ENCODE data around the gene PLOD1.
A peak's percentile ranks its signal among the peaks of the same experiment; 100 is the strongest.

Gene PLOD1

GRCh38 chr1:11925938-11926292 lies 8.6 kb upstream of the PLOD1 start:
- no peaks in the 10 kb centered on the region for H3K27me3 ChIP-seq
- H3K4me3 ChIP-seq (ENCODE audit: low read depth in 1 of 2, low read length in 1 of 2), result peak overlapping the region; percentile 63 to 64
- H3K27ac ChIP-seq, result peak overlapping the region; percentile 91
- H3K4me1 ChIP-seq (ENCODE audit: control insufficient read depth in 1 of 2, insufficient read depth in 1 of 2, low read depth in 1 of 2, low read length in 1 of 2), result peaks cover 40 to 49% of the 10 kb centered on the region in 2 experiments
- peaks cover 31% of the 10 kb centered on the region for H3K36me3 ChIP-seq
- H3K9me3 ChIP-seq, result no peaks in the 10 kb centered on the region
- no peak for TF ChIP-seq CTCF (IDR thresholded peaks at IDR 0.05)

GRCh38 chr1:11927866-11928592 lies 6.5 kb upstream of the PLOD1 start:
- Histone ChIP-seq H3K4me3 (ENCODE audit: low read depth in 1 of 2, low read length in 1 of 2) (no peak overlapping the region), H3K9me3 (no peaks in the 10 kb centered on the region), H3K36me3 (peaks cover 10% of the 10 kb centered on the region), H3K27me3 (no peaks in the 10 kb centered on the region), H3K4me1 (ENCODE audit: control insufficient read depth in 1 of 2, insufficient read depth in 1 of 2, low read depth in 1 of 2, low read length in 1 of 2) (peaks cover 47 to 54% of the 10 kb centered on the region in 2 experiments), H3K27ac (no peak overlapping the region)
- no peak for TF ChIP-seq CTCF (IDR thresholded peaks at IDR 0.05)

GRCh38 chr1:11929849-11930248 lies 4.7 kb upstream of the PLOD1 start:
- Histone ChIP-seq H3K27me3 (no peaks in the 10 kb centered on the region), H3K27ac (peak overlapping the region; percentile 71), H3K4me3 (ENCODE audit: low read depth in 1 of 2, low read length in 1 of 2) (no peak overlapping the region), H3K36me3 (no peaks in the 10 kb centered on the region), H3K4me1 (ENCODE audit: control insufficient read depth in 1 of 2, insufficient read depth in 1 of 2, low read depth in 1 of 2, low read length in 1 of 2) (peaks cover 43 to 45% of the 10 kb centered on the region in 2 experiments), H3K9me3 (no peaks in the 10 kb centered on the region)
- TF ChIP-seq CTCF (IDR thresholded peaks at IDR 0.05), result no peak

GRCh38 chr1:11930571-11931445 lies 3.7 kb upstream of the PLOD1 start:
- peaks cover 48 to 51% of the 10 kb centered on the region in 2 experiments for H3K4me1 ChIP-seq (ENCODE audit: control insufficient read depth in 1 of 2, insufficient read depth in 1 of 2, low read depth in 1 of 2, low read length in 1 of 2)
- no peak for TF ChIP-seq CTCF (IDR thresholded peaks at IDR 0.05)
- peak overlapping the region; percentile 5 to 14 for H3K4me3 ChIP-seq (ENCODE audit: low read depth in 1 of 2, low read length in 1 of 2)
- peak overlapping the region; percentile 71 for H3K27ac ChIP-seq
- H3K27me3 ChIP-seq, result no peaks in the 10 kb centered on the region
- no peaks in the 10 kb centered on the region for H3K9me3 ChIP-seq
- no peaks in the 10 kb centered on the region for H3K36me3 ChIP-seq

GRCh38 chr1:11931845-11932244 lies 2.7 kb upstream of the PLOD1 start:
- Histone ChIP-seq H3K4me3 (ENCODE audit: low read depth in 1 of 2, low read length in 1 of 2) (no peak overlapping the region), H3K27me3 (no peaks in the 10 kb centered on the region), H3K4me1 (ENCODE audit: control insufficient read depth in 1 of 2, insufficient read depth in 1 of 2, low read depth in 1 of 2, low read length in 1 of 2) (peaks cover 48 to 49% of the 10 kb centered on the region in 2 experiments), H3K27ac (no peak overlapping the region), H3K9me3 (no peaks in the 10 kb centered on the region), H3K36me3 (no peaks in the 10 kb centered on the region)
- no peak for TF ChIP-seq CTCF (IDR thresholded peaks at IDR 0.05)
